NCI-H2227 (cell line): ENCODE data around the gene SPACA9.

Experiments used
- DNase-seq: peaks from one replicate; lab custom pipeline; 2025; ENCODE audit not compliant: unreplicated experiment; lab: John Stamatoyannopoulos, UW

The SPACA9 gene

DNA sequence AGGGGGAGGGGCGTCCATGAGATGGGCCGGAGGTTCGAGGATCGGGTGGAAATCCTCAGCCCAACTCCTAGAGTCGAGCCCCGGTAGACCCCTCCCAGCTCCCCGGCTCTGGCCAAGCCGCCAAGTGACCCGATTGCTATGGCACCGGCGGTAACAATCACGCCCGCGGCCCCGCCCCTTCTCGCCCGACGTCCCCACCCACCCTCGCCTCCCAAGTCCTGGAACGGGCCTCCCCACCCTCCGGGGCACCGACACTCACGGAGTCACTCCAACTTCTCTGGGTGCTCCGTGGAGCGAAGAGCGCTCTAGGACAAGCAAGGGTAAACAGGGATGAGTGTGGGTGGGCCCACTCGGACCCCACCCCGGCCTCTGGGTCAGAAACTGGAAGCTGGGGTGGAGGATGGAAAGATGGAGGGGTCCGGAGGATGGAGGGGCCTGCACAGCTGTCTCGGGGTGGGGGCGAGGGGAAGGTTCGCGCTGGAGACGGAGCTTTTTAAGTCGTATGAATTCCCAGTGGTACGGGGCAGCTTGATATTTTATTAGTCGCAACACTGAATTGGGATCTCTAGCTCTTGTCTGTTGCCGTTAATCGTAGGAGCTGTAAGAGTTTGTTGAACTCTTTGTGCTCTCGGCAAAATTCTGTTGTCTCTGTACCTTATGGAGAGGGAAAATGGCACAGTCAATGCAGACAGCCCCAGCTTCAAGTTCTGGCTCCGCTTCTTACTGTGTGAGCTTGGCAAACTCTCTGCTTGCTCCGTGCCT lies at the start of gene SPACA9:
TSS of gene SPACA9 (plus strand) at position 204 of the 762 bp plus-strand sequence. CDS start 5,050 bp downstream, outside the sequence.
- DNase-seq: peak; percentile 70

DNA sequence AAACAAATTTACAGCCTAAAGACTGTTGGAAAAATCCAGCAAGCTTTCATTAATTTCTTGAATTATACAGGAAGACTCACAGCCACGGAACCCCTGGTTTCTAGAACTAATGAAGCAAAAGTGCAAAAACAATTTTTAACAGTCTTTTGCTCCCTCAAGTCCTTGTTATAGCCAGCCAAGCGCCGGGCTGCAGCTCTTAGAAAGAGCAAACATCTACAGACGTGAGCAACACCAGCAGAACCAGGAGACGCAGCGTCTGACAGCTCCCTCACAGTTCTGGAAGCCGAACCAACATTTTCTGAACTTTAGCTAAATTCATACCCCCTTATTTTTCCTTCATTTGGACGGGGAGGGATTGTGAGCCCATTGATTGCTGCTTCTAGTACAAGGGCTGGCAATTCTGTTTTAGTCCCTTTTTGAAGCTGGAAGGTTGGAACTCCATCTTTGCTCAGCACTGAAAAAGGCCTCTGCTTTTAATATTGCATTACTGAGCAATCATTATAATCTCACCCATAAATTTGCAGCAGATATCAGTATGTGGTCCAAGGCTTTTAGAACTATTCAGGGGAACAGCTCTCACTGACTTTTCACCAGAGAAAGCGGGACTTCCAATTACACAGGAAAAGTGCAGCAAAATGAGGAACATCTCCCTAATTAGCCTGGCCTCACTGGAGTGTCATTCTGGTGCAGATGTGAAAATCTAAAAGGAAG lies 46.4 kb upstream of the SPACA9 start:
- no peak for DNase-seq

DNA sequence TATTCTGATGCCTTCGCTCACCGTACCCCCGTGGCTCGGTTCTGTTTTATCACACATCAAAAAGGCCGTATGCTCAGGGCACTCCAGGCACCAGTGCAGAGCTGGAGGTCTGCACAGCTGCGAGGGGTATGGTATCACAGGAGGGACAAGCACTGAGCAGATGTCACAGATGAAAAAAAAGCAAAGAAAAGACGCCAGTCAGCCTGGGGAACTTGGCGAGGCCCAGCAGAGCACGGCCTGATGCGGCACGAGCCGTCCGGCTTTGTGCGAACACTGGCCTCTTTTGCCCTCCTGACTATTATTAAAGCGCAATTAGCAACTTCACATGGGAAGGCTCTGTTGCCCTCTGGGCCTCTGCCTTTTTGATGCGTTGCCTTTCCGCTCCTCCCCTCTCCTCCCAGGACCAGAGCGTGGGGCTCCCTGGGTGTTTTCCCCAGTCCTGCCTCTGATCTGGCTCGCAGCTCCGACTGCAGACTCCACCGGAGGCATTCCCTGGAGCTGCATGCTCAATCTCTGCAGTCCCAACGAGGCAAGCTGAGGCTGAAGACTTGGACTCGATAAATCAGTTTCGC lies 45.1 kb upstream of the SPACA9 start:
- DNase-seq: peak; percentile 43

DNA sequence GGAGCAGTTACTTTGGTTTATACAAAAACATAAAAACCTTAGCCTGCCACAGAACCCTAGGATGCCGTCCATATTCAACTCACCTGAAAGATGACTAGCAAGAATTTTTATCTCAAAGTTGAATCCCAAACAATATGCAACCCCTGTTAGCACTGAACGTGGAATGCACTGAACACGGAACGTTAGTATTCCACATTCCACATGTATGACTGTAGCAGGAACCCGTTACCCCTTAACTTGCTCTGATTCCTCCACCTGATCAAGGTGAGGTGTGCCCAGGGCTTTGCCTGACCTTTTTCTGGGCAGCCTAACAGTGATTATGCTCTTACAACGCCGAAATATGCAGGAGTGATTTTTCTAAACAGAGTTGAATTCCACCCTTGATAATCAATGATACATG lies 44.4 kb upstream of the SPACA9 start:
- DNase-seq: no peak

DNA sequence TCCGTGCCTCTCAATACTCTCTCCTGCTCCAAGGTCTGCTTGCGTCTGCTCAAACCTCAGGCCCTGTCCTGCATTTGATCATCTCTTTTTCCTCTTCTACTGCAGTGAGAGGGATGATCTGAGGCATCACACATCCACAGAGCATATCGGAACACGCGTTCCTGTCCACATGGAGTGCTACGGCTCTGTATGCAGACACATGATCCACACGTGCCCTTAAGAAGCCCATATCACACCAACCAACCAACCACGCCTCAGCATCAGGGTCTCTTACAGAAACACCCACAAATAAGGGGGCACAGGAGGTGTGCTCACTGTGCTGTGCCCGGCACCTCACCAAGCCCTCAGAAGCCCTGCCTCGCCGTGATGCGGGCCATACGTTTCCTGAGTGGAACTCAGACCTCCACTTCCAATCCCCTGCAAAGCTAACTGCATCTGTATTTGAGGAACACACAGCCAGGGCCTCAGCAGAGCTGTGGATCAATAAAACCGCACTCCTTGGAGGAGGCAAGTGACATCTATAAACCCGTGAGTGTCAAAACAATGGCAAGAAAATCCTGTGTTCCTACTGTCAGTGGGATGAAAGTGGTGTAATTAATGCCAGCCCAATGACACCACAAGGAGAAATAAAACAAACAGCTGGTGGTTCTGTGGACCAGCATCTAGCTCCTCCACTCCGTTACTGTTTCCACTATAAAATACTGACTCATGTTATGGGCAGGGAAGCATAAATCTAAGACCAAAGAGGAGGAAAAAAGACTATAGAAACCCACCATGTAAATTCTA lies 41.0 kb upstream of the SPACA9 start:
- DNase-seq: no peak

DNA sequence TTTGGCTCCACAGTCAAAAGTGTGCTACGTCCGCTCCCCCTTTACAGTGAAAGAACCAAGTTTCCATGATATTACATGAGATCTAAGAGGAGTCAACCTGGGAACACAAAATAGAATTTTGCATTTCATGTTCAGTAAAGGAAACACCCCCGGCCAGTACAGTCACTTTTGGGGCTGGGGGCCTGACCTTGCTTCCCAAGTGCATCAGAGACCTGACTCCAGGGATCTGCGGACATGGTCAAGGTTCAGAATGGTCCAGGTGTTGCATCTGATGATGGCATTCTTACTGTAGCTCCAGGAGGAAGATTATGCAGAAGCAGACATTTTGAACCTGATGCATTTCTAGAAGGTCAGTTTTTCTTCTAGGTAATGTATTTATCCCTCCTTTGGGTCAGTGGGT lies 40.4 kb upstream of the SPACA9 start:
- DNase-seq: no peak

DNA sequence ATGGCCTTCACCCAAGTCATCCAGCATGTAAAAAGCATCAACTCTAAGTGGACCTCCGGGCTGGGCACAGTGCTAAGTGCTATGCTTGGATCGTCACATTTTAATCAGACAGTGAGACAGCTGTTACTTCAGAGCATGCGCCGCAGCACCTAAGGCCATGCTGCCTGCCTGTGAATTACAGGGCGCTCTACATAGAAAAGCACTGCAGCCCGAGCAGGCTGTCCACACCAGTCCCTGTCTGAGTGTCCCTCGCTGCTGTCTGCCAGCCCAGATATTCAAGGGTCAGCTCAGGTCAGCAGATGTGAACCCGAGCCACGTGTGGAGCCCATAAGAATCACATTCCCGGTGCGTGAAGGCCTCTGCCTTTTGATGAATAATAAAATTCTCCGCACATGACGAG lies 37.7 kb upstream of the SPACA9 start:
- no peak for DNase-seq

DNA sequence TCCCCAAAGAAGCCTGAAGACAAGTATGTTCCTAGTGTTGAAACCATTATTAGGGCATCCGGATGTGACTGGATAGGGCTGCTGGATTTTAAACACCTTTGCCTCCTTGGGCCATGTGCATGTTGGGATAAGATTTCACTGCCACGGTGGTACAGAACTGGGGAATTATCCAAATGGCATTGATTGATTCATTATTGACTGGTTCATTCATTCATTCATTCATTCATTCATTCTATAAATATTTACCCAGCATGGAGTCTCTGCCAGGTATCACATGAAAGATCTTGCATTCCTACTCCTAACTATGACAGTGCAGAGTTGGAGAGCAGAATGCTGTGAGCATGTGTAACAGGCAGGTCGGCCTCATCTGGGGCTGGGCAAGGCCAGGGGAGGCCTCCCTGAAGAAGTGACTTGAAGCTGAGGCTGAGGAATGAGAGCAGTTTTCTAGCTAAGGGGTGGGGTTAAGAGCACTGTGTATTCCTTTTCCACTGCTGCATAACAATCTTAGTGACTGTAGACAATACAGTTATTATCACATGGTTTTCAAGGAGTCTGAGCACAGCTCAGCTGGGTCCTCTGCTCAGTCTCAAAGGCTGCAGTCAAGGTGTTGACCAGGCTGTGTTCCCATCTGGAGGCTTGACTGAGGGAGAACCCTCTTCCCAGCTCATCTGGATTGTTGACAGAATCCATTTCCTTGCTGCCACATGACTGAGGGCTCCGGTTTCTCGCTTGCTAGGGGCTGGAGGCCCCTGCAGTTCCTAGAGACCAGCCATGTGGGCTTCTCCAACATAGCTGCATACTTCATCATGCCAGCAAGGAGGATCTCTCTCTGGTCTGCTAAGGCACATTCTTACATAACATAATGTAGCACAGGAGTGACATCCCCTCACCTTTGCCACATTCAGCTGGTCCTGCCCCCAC lies 36.3 kb upstream of the SPACA9 start:
- no peak for DNase-seq

DNA sequence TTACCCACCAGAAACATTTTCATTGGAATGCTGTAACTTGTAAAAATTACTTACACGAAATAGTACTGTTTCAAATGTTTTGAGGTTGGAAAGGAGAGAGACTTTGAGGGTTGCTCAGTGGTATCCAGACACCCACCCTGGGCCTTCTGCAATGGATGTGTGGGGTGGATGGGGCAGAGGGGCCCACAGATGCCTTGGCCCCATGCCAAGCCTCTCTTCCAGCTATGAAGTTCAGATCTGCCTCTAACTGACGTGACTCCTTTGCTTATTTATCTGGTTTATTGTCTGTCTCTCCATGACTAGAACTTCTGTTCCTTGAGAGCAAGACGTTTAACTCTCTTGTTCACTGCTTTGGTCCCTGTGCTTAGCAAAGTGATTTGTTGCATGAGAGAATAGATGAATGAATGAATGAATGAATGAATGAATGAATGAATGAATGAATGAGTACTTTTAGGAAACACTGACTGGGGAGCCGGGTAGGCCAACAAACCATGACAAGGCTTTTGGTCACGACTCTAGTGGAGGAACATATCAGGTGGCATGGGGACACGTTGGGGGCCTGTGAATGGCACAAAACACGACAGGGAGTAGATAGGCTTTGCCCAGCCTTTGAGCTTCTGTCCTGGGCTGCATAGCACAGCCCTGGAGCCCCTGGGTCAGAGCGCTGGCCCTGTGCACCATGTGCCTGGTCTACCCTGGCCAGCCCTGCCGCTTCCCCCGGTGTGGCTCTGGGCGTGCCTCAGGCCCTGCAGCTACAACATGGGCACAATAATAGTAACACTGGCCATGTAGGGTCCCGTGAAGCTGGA lies 32.4 kb upstream of the SPACA9 start:
- no peak for DNase-seq

DNA sequence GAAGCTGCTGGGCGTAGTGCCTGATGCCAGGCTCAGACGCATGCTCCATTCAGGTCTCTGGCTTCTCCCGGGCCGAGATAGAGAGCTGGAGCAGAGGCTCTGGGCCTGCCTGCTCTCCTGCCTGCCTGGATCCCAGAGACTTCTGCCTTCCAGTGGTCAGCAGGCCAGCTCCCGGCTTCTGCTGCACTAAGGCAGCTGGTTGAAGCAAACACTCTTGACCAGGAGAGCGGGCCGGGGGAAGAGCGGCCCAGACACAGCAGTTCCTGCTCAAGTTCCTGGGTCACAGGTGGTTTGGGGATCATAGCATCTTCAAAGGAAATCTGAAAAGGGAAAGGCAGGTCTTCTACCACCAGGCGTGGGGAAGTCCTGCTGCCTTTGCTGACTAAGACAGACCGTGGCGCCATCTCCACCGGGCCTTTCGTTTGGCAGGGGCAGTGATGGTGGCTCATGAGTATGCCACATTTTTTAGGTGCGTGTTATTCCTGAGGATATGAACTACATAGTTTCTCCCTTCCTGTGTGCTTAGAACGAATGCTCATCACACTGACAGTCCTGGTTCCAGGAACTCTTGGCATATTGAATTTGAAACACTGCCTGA lies 31.7 kb upstream of the SPACA9 start:
- DNase-seq: no peak

DNA sequence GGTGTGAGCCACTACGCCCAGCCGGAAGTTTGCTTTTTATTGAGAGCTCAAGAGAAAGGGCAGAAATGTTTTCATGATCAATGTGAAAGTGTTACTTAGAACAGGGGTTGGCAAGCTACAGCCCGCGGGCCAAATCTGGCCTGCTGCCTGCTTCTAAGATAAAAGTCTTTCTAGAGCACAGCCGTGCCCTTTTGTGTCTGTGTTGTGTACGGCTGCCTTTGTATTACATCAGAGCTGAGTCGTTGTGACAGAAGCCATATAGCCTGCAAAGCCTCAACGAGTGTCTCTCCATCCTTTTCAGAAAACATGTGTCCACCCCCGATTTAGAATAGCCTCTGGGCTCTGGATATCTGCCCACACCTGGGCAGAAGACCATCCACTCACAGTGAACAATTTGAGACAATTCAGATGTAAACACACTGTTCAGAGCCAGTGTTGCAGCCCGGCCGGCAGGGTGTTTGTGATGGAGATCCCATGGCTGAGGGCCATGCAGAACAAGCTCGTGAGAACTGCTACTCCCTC lies 29.5 kb upstream of the SPACA9 start:
- DNase-seq: no peak

DNA sequence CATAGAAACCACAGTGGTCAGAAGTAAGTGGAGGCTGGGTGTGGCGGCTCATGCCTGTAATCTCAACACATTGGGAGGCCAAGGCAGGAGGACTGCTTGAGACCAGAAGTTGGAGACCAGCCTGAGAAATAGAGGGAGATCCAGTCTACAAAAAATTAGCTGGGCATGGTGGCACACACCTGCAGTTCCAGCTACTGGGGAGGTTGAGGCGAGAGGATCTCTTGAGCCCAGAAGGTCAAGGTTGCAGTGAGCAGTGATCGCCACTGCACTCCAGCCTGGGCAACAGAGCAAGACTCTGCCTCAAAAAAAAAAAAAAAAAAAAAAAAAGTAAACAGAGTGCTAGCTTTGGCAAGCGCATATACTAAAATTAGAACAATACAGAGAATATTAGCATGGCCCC lies 25.2 kb upstream of the SPACA9 start:
- DNase-seq: no peak

DNA sequence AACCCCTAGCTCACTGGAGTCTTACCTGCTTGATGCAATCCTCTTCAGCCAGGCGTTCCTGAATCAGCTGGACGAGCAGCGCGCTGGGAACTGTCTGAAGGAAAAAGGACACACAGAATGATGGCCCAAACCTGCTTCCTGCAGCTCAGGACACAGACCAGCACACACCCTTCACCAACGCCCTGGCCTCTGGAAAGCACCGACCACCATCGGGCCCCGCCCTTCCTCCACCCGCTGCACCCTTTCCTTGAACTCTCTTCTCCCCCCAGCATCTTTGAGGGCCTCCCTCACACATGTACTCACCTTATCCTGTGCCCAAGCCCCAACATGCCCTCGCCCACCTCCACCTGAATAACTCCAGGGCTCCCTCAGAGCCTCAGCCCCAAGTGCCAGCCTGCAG lies 23.9 kb upstream of the SPACA9 start:
- DNase-seq: no peak

DNA sequence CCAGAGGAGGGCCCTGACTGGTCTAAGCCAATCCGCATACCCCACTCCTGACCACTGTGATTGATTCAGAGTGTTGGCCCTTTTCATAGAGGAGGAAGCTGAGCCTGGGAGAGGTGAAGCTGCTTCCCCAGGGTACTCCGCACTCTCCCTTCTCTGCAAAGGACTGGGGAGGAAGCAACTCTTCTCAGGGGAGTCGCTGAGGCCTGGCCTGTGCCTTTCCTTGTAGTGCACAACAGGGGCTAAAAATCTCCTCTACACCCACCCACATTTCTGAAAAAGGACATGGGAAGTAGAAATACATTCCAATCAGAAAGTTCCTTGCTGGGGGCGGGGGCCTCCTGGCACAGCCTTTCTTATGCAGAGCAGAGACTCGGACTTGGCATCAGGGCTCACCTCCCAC lies 22.8 kb upstream of the SPACA9 start:
- no peak for DNase-seq

DNA sequence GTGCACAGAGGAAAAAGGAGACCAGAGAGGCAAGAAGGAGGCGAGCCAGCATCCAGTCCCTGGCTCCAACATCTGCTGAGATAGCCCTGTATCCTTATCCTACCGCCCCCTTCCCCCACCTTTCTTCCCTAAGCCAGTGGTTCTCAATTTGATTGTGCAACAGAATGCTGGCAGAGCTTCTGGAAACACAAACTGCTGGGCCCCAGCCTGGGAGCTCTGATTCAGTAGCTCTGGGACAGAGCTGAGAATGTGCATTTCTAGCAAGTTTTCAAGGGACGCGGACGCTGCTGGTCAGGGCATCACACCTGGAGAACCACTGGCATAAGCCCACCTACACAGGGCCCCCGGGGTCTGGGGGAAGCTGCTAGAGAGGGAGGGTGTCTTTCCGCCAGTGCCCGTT lies 21.7 kb upstream of the SPACA9 start:
- no peak for DNase-seq

DNA sequence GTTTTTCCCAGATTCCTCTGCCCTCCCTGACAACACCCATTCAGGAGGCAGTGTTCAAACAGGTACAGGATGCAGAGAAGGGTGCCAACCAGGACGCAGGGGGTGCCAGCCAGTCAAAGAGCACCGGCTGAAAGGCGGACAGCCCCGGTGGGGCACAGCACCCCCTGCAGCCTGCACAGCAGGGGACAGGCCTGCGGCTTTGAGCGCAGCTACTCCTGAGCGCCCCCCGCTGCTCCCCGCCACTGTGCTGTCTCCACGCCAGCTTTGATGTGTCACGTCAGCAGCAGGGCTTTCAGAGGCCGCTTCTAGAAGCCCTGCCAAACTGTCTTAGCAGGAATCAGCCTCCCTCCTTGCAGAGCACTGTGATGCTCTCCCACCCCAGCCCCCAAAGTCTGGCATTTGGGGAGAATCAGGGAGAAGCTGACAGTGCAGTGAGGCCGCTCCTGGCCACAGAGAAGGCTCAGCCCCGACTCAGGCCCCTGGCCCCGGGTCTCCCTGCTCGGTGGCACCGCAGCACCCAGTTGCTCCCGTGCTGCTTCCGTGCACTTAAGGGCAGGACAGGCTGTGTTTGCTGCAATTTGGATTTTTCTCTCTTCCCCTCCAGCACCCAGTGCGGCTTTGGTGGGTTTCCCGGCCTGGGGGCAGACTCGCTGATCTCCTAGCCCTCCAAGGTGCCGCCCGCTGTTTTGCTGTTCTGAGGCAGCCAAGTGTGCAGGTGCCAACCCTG lies 20.9 kb upstream of the SPACA9 start:
- DNase-seq: no peak

DNA sequence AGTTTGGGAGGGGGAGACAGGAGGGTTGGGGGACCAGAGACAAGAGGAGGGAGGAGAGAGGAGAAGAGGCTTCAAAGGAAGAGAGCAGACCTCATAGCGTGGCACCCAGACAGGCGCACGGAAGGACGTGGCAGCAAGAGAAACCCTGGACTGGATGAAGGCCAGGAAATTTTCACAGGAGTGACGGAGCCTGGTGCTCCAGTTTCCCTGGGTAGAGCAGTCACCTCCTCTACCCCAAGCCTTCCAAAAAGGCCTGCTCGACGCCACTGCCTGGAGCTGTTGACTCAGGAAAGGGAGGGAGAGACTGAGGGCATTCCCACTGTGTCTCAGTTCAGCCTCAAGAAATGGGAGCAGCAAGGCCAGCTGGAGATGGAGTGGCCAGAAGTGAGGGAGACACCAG lies 19.9 kb upstream of the SPACA9 start:
- DNase-seq: no peak

DNA sequence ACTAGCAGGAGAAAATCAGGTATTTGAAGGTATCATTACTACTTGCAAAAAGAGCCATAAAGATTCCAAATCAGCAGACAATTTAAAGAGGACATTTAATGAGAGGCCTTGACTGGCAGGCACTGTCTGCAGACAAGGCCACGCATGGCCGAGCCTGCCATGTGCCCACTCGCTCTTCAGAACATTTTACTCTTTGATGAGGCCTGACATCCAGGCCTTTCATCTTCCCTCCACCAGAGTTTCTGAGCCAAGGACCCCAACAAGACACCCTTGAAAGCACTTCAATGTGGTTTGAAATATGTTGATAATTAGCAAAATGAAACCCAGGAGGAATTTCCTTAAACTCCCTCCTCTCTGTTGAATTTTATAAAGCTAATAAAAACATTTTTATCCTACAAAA lies 17.0 kb upstream of the SPACA9 start:
- DNase-seq: no peak
